ENCODE results near the gene KRT9. TPM values are rescaled to one million over a fixed set of nuclear protein-coding genes. Genes with fewer than 3 reads are reported as not detected.

Gene KRT9
- total RNA-seq, 2 donors from 2014 or later, result not detected

DNA sequence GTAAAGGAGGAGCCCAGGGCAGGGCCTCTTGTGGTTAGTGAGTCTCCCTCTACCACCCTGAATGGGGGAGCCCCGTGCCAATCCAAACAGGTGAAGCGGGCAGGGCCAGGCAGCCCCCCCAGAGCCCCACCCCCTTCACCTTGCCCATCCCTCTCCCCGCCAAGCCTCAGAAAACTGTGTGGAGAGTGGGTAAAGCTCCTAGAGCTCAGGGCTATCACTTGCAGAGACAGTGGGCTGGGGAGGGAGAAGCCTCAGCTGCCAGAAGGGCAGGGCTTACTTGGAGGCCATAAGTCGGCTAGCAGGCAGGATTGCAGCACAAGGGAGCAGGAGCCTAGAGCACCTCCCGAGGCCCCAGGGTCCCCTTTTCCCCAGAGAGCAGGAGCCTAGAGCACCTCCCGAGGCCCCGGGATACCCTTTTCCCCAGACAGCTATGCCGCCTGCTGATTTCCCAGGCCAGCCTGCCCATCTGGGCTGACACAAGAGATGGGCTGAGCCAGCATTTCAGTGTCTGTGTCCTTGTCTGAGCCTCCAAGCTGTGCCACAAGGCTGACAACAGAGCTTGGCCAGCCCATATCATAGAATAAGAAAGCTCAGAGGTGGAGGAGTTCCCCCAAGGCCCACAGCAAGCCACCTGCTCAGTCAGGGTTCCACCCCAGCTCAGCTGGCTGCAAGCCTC, 21.6 kb upstream of the KRT9 start:
- no peak for DNase-seq
- H3K27me3 ChIP-seq, result no peaks in the 10 kb centered on the region

DNA sequence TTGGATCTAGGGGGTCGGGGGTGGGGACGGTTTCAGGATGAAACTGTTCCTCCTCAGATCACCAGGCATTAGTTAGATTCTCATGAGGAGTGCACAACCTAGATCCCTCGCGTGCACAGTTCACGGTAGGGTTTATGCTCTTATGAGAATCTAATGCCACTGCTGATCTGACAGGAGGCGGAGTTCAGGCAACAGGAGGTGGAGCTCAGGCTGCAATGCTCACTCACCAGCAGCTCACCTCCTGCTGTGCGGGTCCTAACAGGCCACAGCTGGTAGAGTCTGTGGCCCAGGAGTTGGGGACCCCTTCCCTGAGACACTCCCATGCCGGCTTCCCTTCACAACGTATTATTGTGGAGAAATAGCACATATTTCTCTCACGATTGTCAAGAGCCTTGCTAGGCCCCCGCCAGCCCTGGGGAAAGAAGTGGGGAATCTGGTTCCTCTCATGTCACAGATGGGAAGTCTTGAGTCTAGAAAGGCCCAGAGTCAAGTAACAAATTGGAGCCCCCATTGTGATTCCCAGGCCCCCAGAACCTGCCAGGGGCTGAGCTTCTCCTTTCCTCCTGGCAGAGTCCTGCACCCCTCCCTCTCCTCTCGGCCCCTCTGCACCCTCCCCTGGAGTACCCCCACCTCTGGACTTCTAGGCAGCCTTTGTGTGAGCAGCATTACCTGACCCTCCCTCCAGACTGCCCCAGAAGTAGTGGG, 20.9 kb upstream of the KRT9 start:
- Histone ChIP-seq H3K9ac (ENCODE audit: low read depth in 2 of 2, low read length in 2 of 2) (no peak overlapping the region), H3K36me3 (no peaks in the 10 kb centered on the region), H3K27me3 (no peaks in the 10 kb centered on the region), H3K27ac (no peak overlapping the region), H3K9me3 (no peaks in the 10 kb centered on the region), H3K4me3 (no peak overlapping the region), H3K4me1 (no peaks in the 10 kb centered on the region)
- no peak for DNase-seq
- no peak for TF ChIP-seq CTCF (IDR thresholded peaks at IDR 0.05)
- intact Hi-C loops (cut with DNase I), result no loop called here

More for the DNA sequence above, 21.6 kb upstream of the KRT9 start:
- intact Hi-C loops (cut with DNase I), result no loop called here
- no peak overlapping the region for H3K27ac ChIP-seq
- H3K36me3 ChIP-seq, result no peaks in the 10 kb centered on the region
- no peaks in the 10 kb centered on the region for H3K4me1 ChIP-seq
- no peak overlapping the region for H3K9ac ChIP-seq (ENCODE audit: low read depth in 2 of 2, low read length in 2 of 2)
- H3K9me3 ChIP-seq, result no peaks in the 10 kb centered on the region
- H3K4me3 ChIP-seq, result no peak overlapping the region
- no peak for TF ChIP-seq CTCF (IDR thresholded peaks at IDR 0.05)

GRCh38 chr17:41589301-41589700, 17.4 kb upstream of the KRT9 start:
- no peak for DNase-seq

DNA sequence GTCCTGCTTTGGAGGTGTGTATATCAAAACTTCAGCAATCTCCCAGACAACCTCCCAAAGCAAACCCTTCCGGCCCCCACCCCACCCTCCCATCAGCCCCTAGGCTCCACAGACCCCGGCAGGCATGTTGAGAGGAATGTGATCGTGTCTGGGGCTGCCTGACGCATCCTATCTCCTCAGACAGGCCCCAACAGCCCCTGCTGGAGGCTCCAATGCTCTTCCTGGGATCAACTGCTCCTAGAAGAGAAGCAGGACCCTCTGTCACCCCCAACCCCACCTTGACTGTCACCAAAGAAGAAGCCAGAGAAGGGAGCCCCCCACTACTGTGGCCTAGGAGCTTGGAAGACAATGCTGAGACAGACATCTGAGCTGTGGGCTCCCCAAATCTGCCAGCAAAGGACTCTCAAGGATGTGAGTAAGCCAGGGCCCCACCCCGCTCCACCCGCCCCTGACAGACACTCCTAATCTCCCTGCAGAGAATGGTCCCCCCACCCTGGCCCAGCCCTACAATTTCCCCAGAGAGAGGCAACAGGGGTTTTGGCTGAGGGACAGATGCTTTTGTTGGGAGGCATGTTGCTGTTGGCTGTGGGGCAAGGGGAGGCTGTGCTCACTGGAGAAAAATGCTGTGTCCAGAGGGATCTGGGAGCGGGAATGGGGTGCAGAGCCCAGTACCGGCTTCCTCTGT, 16.4 kb upstream of the KRT9 start:
- Histone ChIP-seq H3K36me3 (no peaks in the 10 kb centered on the region), H3K4me3 (no peak overlapping the region), H3K27me3 (no peaks in the 10 kb centered on the region), H3K9ac (ENCODE audit: low read depth in 2 of 2, low read length in 2 of 2) (no peak overlapping the region), H3K4me1 (no peaks in the 10 kb centered on the region), H3K9me3 (no peaks in the 10 kb centered on the region), H3K27ac (no peak overlapping the region)
- DNase-seq, result no peak
- intact Hi-C loops (cut with DNase I), result loop anchor here (10.0 kb wide), 1 partner anchor 57 kb away; no protein-coding TSS in a partner anchor
- TF ChIP-seq CTCF (IDR thresholded peaks at IDR 0.05), result no peak

More at GRCh38 chr17:41589301-41589700, 17.4 kb upstream of the KRT9 start:
- no peaks in the 10 kb centered on the region for H3K27me3 ChIP-seq
- H3K4me1 ChIP-seq, result no peaks in the 10 kb centered on the region
- H3K9me3 ChIP-seq, result no peaks in the 10 kb centered on the region
- H3K9ac ChIP-seq (ENCODE audit: low read depth in 2 of 2, low read length in 2 of 2), result no peak overlapping the region
- no peak overlapping the region for H3K4me3 ChIP-seq
- H3K36me3 ChIP-seq, result no peaks in the 10 kb centered on the region
- intact Hi-C loops (cut with DNase I), result loop anchor here (10.0 kb wide), 1 partner anchor 56 kb away; no protein-coding TSS in a partner anchor
- H3K27ac ChIP-seq, result no peak overlapping the region
- TF ChIP-seq CTCF (IDR thresholded peaks at IDR 0.05), result no peak

DNA sequence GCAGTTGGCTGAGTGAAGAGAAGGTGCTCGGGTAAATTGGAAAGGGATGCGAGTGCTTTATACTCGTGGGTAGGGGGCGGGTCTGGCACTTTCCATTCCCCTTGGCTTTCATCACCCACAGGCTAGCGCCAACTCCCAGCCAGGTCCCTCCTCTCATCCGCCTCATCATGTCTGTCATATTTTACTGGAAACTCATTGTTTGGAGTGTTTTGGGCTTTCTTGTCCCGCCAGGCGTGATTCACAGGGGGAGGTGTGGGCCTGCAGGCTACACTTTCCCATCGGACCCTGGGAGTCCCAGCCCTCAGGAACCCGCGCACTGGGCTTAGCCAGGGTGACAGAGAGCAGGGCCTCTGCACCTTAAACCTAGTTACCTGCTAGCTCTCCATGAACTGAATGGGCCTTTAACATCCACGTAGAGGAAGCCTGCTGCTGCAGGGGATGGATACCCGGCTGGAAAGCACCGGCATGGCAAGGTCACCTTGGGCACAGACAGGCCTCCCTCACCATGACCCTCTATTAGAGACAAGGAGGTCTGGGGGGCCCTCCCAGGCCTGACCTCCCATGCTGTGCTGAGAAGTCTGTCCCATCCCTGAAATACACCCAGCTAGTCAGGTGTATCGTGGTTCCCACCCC, 15.1 kb upstream of the KRT9 start, which contains the start of gene KRT14:
Gene KRT14, minus strand, starts transcription at position 33 of the 633 bp plus-strand sequence. CDS start 61 bp downstream, outside the sequence.
- H3K9me3 ChIP-seq, result no peaks in the 10 kb centered on the region
- H3K9ac ChIP-seq (ENCODE audit: low read depth in 2 of 2, low read length in 2 of 2), result no peak within 1 kb of the TSS
- H3K27me3 ChIP-seq, result no peaks in the 10 kb centered on the region
- intact Hi-C loops (cut with DNase I), result loop anchor here (10.0 kb wide), 1 partner anchor 58 kb away; no protein-coding TSS in a partner anchor
- no peaks in the 10 kb centered on the region for H3K36me3 ChIP-seq
- TF ChIP-seq CTCF (IDR thresholded peaks at IDR 0.05), result no peak
- DNase-seq, result no peak
- H3K4me3 ChIP-seq, result no peak within 1 kb of the TSS
- H3K4me1 ChIP-seq, result no peaks in the 10 kb centered on the region
- no peak within 1 kb of the TSS for H3K27ac ChIP-seq
